HG03196 (cell line): Measurements from ENCODE around the gene IL21R.
A peak's percentile ranks its signal among the peaks of the same experiment; 100 is the strongest.

Experiments used
- ATAC-seq: cut with Tn5 transposase; IDR thresholded peaks from one replicate; pipeline ENCODE4 v1.9.1; 2021; ENCODE audit not compliant: unreplicated experiment

IL21R gene

GRCh38 chr16:27401768-27402568, at the start of gene IL21R:
TSS of gene IL21R (plus strand) at chr16:27402174. CDS start at chr16:27430072, 27,898 bp downstream.
- peak; percentile 50 for ATAC-seq

DNA sequence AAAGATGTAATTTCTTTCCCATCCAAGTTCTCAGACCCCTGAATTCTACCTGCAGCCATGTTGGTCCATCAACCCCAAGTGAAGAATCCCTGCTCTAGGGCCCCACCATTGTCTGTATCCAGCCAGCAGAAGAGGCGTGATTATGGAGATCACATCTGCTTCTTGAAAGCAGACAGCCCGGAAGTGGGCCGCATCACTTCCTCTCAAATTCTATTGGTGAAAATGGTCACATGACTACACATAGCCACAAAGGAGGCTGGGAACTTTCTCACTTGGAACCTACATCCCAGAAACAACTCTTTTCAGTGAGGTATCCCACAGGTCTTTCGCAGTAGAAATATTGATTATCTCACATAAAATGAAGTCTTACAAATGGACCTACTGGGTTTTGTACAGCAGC, 48.1 kb upstream of the IL21R start:
- no peak for ATAC-seq

DNA sequence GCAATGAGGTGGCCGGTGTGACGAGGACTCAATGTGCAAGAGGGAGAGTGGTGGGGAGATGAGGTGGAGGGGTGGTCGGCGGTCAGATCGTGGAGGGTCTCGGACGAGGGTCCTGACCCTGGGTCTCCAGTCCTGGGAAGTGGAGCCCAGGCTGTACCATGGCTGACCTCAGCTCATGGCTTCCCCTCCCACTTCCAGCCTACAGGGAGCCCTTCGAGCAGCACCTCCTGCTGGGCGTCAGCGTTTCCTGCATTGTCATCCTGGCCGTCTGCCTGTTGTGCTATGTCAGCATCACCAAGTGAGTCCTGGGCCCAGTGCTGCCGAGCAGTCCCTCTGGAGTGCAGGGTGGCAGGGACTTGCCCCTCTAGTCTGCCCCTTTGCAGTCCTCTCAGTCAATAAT, 46.4 kb upstream of the IL21R start:
- ATAC-seq = no peak

DNA sequence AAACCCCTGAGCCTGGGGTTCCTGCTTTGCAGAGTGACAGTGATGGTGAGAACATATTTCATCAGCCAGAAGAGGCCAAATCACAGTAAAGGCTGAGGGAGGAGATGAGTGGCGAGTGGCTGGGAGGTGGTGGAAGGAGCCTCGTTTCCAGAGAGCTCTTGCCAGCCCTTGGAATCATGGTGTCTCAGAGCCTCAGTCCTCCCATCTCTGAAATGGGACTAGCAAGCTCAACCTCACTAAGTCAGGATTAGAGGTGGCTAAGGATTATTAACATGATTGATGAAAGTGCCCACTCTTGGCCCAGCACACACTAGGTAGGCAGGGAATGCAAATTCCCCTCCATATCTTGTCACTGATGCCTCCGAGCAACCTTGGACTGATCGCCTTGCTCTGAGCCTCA, 45.2 kb upstream of the IL21R start:
- ATAC-seq = no peak

GRCh38 chr16:27359051-27359450, 42.9 kb upstream of the IL21R start:
- ATAC-seq = no peak

DNA sequence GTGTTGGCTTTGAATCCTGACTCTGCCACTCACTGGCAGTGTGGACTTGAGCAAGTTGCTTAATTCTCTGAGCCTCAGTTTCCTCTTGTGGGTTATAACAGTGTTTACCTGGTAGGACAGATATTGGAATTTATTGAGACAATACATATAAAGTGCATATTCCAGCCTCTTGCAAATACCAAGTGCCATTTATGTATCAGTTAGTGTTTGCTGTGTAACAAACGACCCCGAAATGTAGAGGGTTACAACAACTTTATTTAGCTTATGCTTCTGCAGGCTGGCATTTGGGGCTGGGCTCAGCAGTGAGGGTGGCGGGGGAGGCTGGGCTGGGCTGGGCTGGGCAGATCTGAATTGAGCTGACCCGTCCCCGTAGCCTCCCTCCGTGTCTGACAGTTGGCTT, 42.4 kb upstream of the IL21R start:
- no peak for ATAC-seq

DNA sequence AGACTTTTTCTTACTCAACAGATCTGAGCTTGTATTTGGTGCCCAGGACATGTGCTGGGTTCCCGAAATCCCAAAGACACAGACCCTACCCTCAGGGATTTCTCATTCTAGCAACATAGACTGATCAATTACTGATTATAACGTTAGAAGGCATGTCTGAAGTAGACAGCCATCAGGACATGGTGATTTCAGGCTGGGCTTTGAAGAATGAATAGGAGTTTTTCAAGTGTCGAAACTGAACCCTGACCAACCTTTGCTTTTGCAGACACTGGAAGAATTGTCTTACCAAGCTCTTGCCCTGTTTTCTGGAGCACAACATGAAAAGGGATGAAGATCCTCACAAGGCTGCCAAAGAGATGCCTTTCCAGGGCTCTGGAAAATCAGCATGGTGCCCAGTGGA, 40.0 kb upstream of the IL21R start:
- ATAC-seq = no peak

DNA sequence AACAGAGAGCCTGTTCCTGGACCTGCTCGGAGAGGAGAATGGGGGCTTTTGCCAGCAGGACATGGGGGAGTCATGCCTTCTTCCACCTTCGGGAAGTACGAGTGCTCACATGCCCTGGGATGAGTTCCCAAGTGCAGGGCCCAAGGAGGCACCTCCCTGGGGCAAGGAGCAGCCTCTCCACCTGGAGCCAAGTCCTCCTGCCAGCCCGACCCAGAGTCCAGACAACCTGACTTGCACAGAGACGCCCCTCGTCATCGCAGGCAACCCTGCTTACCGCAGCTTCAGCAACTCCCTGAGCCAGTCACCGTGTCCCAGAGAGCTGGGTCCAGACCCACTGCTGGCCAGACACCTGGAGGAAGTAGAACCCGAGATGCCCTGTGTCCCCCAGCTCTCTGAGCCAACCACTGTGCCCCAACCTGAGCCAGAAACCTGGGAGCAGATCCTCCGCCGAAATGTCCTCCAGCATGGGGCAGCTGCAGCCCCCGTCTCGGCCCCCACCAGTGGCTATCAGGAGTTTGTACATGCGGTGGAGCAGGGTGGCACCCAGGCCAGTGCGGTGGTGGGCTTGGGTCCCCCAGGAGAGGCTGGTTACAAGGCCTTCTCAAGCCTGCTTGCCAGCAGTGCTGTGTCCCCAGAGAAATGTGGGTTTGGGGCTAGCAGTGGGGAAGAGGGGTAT, 39.3 kb upstream of the IL21R start:
- no peak for ATAC-seq

- no peak for ATAC-seq
Observed at GRCh38 chr16:27363246-27363632, 38.7 kb upstream of the IL21R start.

- no peak for ATAC-seq
Observed at GRCh38 chr16:27363797-27364196, 38.2 kb upstream of the IL21R start.

- ATAC-seq = no peak
Observed at GRCh38 chr16:27364493-27365141, 37.4 kb upstream of the IL21R start.

DNA sequence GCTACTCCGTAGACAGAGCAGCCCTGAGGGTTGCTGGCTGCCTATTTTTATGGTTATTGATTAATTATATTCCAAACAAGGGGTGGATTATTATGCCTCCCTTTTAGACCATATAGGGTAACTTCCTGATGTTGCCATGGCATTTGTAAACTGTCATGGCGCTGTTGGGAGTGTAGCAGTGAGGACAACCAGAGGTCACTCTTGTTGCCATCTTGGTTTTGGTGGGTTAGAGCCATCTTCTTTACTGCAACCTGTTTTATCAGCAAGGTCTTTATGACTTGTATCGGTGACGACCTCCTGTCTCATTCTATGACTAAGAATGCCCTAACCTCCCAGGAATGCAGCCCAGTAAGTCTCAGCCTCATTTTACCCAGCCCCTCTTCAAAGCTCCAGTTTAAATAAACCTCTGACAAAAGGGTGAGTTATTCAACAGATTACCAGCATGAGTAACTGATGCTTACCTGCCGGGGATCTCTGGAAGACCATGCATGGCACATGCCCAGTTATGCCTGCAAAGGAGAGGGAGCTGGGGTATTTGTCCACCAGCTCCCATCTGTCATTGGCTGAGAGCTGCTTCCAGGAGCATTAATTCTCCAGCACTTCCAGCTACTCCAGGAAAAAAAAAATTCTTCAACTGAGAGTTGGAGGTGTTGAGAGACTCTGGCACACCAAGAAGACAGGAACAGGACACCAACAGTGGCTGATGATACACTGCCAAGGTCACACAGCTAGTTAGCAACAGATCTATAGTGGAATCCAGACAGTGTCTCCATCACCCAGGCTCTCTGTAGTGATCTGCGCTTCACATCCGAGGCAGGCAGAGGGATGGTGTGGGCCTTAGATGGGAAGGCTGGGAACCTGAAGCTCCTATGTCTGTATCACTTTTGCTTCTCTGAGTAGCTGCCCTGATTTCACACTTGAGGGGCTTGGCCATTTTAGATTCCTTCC, 36.6 kb upstream of the IL21R start:
- ATAC-seq = no peak

DNA sequence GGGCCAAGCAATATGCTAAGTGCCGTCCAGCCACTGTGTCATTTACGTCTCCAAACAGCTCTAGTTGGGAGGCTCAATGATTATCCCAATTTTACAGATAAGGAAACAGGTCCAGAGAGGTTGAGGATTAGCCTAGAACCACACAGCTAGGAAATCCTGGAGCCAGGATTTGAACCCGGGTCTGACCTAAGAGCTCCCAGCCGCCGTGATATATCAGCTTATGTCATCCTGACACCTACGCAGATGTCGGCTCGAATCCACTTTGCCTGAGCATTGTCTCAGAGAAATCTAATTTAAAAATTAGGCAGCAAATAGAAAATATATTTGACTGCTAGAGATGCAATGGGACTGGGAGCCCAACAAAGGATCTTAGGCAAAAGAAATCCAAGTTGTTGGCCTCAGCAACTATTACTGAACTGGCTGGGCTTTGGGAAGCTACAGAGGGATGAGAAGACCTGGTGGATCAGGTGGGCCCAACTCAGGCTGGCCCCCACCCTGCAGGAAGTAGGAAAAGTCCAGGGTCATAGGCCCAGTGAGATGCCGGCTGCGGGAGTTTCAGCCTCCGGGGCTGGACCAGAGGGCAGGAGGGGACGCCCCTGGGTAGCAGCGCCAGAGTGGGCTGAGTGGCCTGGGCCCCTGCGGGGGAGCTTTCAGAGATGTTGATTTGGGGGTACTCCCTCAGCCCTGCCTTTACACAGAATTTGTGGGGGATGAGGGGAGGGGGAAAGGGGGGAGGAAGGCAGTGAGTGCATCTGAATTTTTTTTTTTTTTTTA, 35.1 kb upstream of the IL21R start:
- peak; percentile 17 for ATAC-seq

- peak; percentile 71 for ATAC-seq
Observed at GRCh38 chr16:27367461-27368357, 34.3 kb upstream of the IL21R start.

GRCh38 chr16:27368358-27368722, 33.6 kb upstream of the IL21R start:
- no peak for ATAC-seq

DNA sequence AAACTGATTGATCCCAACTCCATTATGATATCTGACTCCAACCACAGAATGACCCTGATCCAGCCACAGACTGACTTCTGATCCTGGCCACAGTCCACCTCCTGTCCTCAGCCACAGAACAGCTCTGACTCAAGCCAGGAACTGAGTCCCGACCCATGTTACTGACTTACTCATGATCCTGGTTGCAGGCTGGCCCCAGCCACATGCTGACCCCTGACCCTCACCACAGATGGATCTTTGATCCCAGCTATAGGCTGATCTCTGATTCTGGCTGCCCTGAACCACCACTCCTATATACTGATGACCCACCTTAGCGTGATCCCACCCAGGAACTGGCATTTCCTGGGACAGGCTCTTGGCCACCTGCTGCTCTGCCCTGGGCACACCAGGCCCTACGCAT, 32.2 kb upstream of the IL21R start:
- no peak for ATAC-seq

DNA sequence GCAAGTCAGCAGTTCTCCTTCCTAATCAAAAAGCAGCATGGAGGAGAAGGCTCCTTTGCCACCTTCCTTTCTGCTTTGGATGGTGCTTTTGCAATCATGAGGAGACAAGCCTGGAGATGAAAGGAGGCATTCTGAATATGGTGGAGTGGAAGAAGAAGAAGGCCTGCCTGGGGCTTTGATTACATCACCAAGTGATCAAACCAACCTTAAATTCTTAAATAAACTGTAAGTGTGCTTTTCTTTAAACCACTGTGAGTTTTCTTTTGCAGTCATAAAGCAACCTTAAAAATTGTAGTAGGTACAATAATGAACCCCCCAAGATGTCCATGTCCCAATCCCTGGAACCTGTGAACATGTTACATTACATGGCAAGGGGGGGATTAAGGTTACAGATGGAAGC, 31.7 kb upstream of the IL21R start:
- ATAC-seq = no peak

DNA sequence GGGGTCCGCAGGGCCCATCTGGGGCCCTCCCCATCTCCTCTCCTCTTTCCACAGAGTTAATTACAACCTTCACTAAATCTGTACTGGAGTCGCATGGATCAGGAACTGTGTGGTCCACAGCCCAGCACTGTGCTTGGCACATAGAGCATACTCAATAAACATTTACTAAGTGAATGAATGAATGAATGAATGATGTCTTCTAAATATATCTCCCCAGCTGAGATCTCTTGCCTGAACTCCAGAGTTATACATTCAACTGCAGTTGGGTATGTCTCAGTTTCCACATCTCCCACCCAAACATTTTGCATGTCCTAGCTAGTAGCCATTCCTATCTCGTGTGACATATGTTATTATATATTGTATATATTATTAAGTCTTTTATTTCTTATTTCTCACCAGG, 28.7 kb upstream of the IL21R start:
- no peak for ATAC-seq

- peak; percentile 28 for ATAC-seq
Observed at GRCh38 chr16:27374221-27374803, 27.7 kb upstream of the IL21R start.
